ENCODE measurements around the gene MTRF1. TPM values are rescaled to one million over a fixed set of nuclear protein-coding genes. Genes with fewer than 3 reads are reported as not detected.

The MTRF1 gene
- total and polyA plus RNA-seq, 9 of the 15 experiments (the other 6 are each of a cell fraction or from before 2014, with no cell fraction given): 12.5 to 33.7 (median 20.1) TPM

DNA sequence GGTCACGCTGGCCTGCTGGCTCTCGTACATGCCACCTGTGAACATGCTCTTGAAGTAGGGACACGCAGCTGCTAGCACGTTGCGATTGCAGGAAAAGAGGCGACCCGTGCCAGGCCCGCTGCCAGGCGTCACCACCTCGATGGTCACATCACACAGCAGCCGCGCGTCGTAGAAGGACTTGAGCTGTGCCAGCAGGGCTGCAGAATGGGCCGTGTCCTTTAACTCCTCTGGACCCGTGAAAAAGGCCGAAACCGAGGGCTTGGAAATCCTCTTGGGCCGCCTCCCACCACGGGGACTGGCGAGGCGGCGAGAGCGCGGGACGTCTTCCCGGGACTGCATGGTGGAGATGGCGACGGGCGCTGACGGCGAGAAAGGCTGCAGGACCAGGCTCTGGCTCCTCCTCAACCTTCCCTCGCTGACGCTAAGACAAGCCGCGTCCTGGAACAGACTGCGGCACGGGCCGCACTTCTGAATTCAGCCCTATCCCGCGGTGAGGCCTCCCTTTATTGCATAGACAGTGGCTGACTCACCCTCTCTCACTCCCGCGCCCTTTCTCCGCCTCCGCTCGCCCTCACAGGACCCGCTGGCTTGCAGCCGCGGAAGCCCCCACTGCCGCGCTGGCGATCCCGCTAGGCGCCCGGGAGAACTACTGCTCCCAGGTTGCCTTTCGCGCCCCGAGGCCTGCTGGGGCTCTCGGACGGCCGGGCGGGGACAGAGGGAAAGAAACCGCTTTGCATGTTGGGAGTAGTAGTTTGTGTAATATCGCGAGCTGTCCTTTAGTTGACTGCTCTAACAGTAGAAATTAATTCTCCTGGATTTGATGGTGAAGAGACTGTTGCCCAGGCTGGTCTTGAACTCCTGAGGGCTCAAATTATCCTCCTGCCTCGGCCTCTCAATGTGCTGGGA lies 69.2 kb downstream of the MTRF1 start, which contains the start of gene KBTBD7 (continued):
- TF ChIP-seq, protein P1, sequence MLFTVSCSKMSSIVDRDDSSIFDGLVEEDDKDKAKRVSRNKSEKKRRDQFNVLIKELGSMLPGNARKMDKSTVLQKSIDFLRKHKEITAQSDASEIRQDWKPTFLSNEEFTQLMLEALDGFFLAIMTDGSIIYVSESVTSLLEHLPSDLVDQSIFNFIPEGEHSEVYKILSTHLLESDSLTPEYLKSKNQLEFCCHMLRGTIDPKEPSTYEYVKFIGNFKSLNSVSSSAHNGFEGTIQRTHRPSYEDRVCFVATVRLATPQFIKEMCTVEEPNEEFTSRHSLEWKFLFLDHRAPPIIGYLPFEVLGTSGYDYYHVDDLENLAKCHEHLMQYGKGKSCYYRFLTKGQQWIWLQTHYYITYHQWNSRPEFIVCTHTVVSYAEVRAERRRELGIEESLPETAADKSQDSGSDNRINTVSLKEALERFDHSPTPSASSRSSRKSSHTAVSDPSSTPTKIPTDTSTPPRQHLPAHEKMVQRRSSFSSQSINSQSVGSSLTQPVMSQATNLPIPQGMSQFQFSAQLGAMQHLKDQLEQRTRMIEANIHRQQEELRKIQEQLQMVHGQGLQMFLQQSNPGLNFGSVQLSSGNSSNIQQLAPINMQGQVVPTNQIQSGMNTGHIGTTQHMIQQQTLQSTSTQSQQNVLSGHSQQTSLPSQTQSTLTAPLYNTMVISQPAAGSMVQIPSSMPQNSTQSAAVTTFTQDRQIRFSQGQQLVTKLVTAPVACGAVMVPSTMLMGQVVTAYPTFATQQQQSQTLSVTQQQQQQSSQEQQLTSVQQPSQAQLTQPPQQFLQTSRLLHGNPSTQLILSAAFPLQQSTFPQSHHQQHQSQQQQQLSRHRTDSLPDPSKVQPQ (CRISPR knock-in tag; IDR thresholded peaks at IDR 0.05; ENCODE audit: borderline replicate concordance): no peak
- TF ChIP-seq TCF3 (CRISPR knock-in tag; IDR thresholded peaks at IDR 0.05) (0 out of 2 replicates have a peak, but pooled peaks have one; percentile 18), SUPT5H (IDR thresholded peaks at IDR 0.05) (peak; percentile 69), ELF4 (CRISPR knock-in tag; IDR thresholded peaks at IDR 0.05) (no peak), E2F3 (CRISPR knock-in tag; IDR thresholded peaks at IDR 0.05) (0 out of 2 replicates have a peak, but pooled peaks have one; percentile 40), CEBPG (CRISPR knock-in tag; IDR thresholded peaks at IDR 0.05) (no peak; the same call in 1 of the 2 replicates), CEBPG (tag; conservative IDR thresholded peaks at IDR 0.05 in 1 of 2, IDR thresholded peaks at IDR 0.05 in 1 of 2) (no peak; a peak in 1 of 4 replicates), DDX20 (tag; IDR thresholded peaks at IDR 0.05; ENCODE audit: low read depth) (no peak), HOXB6 (CRISPR knock-in tag; IDR thresholded peaks at IDR 0.05; ENCODE audit: borderline replicate concordance) (no peak), NFXL1 (CRISPR knock-in tag; IDR thresholded peaks at IDR 0.05) (no peak), HDAC2 (IDR thresholded peaks at IDR 0.05) (no peak), ZNF197 (CRISPR knock-in tag; IDR thresholded peaks at IDR 0.05; ENCODE audit: low read depth) (0 out of 2 replicates have a peak, but pooled peaks have one; percentile 73), RCOR1 (IDR thresholded peaks at IDR 0.05; ENCODE audit: borderline replicate concordance in 1 of 2, low read depth in 2 of 2, low read length in 2 of 2) (no peak), RAD21 (CRISPR knock-in tag; conservative IDR thresholded peaks at IDR 0.05 in 1 of 2, IDR thresholded peaks at IDR 0.05 in 1 of 2) (no peak)
- TF ChIP-seq, protein P2, sequence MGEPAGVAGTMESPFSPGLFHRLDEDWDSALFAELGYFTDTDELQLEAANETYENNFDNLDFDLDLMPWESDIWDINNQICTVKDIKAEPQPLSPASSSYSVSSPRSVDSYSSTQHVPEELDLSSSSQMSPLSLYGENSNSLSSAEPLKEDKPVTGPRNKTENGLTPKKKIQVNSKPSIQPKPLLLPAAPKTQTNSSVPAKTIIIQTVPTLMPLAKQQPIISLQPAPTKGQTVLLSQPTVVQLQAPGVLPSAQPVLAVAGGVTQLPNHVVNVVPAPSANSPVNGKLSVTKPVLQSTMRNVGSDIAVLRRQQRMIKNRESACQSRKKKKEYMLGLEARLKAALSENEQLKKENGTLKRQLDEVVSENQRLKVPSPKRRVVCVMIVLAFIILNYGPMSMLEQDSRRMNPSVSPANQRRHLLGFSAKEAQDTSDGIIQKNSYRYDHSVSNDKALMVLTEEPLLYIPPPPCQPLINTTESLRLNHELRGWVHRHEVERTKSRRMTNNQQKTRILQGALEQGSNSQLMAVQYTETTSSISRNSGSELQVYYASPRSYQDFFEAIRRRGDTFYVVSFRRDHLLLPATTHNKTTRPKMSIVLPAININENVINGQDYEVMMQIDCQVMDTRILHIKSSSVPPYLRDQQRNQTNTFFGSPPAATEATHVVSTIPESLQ (CRISPR knock-in tag; IDR thresholded peaks at IDR 0.05): no peak
- TF ChIP-seq, protein P3, sequence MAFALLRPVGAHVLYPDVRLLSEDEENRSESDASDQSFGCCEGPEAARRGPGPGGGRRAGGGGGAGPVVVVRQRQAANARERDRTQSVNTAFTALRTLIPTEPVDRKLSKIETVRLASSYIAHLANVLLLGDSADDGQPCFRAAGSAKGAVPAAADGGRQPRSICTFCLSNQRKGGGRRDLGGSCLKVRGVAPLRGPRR (CRISPR knock-in tag; IDR thresholded peaks at IDR 0.05): no peak
- TF ChIP-seq, protein P4, sequence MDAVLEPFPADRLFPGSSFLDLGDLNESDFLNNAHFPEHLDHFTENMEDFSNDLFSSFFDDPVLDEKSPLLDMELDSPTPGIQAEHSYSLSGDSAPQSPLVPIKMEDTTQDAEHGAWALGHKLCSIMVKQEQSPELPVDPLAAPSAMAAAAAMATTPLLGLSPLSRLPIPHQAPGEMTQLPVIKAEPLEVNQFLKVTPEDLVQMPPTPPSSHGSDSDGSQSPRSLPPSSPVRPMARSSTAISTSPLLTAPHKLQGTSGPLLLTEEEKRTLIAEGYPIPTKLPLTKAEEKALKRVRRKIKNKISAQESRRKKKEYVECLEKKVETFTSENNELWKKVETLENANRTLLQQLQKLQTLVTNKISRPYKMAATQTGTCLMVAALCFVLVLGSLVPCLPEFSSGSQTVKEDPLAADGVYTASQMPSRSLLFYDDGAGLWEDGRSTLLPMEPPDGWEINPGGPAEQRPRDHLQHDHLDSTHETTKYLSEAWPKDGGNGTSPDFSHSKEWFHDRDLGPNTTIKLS (IDR thresholded peaks at IDR 0.05; ENCODE audit: borderline replicate concordance, low read depth): peak; percentile 98
